Calu3 (cell line): Measurements from ENCODE around the gene FGD5. TPM values are rescaled to one million over a fixed set of nuclear protein-coding genes. Genes with fewer than 3 reads are reported as not detected.

Source experiments
- BruUV-seq: library from RNA; stranded (reverse); fragments of 400-500 nt; replicated peaks from 2 replicates; lab custom pipeline; 2021; lab: Mats Ljungman, UMichigan
- CTCF ChIA-PET: fragments of 300-600 bp; sonication (Branson Sonifier 250); formaldehyde crosslinking; loops from one replicate; lab custom pipeline; 2022; ENCODE audit warnings: antibody characterized with exemption; lab: Charles Lee
- DNase-seq: peaks from one replicate; pipeline ENCODE4 v3.0.0; 2022
- H3K27ac Mint-ChIP-seq: one replicate; pipeline ENCODE4 v1.8.0; 2022; ENCODE audit warnings: mixed read lengths; ENCODE audit not compliant: unreplicated experiment
- H3K27me3 Mint-ChIP-seq: one replicate; pipeline ENCODE4 v1.8.0; 2022; ENCODE audit warnings: mixed read lengths; ENCODE audit not compliant: unreplicated experiment
- H3K36me3 Mint-ChIP-seq: one replicate; pipeline ENCODE4 v1.8.0; 2022; ENCODE audit warnings: mild to moderate bottlenecking, moderate library complexity, mixed read lengths; ENCODE audit not compliant: insufficient read depth, unreplicated experiment
- H3K4me1 Mint-ChIP-seq: one replicate; pipeline ENCODE4 v1.8.0; 2022; ENCODE audit warnings: mild to moderate bottlenecking, low read depth, mixed read lengths; ENCODE audit not compliant: unreplicated experiment
- H3K4me3 Mint-ChIP-seq: one replicate; pipeline ENCODE4 v1.8.0; 2022; ENCODE audit warnings: mild to moderate bottlenecking, low read depth, moderate library complexity, mixed read lengths; ENCODE audit not compliant: unreplicated experiment
- H3K9me3 Mint-ChIP-seq: one replicate; pipeline ENCODE4 v1.8.0; 2022; ENCODE audit warnings: low read depth, mixed read lengths; ENCODE audit not compliant: unreplicated experiment
- CTCF ChIP-seq: fragments of 200-600 bp; IDR thresholded peaks from one replicate; pipeline ENCODE4 v1.8.0; 2022; ENCODE audit warnings: antibody characterized with exemption; ENCODE audit not compliant: unreplicated experiment
- intact Hi-C: fragments of 100-400 bp; cut with micrococcal nuclease; formaldehyde crosslinking; loops from one replicate; pipeline ENCODE4 v1.10.0; 2022; ENCODE audit not compliant: unreplicated experiment
- total RNA-seq: library from RNA; stranded (reverse); gene quantifications from 2 replicates; pipeline ENCODE4 v1.2.3, GENCODE V29; 2022

Gene FGD5
- total RNA-seq, 1 experiment from 2014 or later = not detected

GRCh38 chr3:14819671-14820070, 909 bp downstream of the FGD5 start:
- Mint-ChIP-seq H3K9me3 (no peaks in the 10 kb centered on the region), H3K4me3 (no peak overlapping the region), H3K4me1 (no peaks in the 10 kb centered on the region), H3K27ac (no peak overlapping the region), H3K27me3 (peaks cover 86% of the 10 kb centered on the region), H3K36me3 (no peaks in the 10 kb centered on the region)
- intact Hi-C loops = no loop called here
- no peak for TF ChIP-seq CTCF
- no peak for DNase-seq
- no TSS peak for BruUV-seq
- CTCF ChIA-PET = no interaction called here

GRCh38 chr3:14820156-14820555, 1.4 kb downstream of the FGD5 start:
- Mint-ChIP-seq H3K36me3 (no peaks in the 10 kb centered on the region), H3K4me3 (no peak overlapping the region), H3K9me3 (no peaks in the 10 kb centered on the region), H3K4me1 (no peaks in the 10 kb centered on the region), H3K27me3 (peaks cover 86% of the 10 kb centered on the region), H3K27ac (no peak overlapping the region)
- no peak for DNase-seq
- TF ChIP-seq CTCF = no peak
- intact Hi-C loops = no loop called here
- CTCF ChIA-PET = no interaction called here
- no TSS peak for BruUV-seq

- intact Hi-C loops = no loop called here
- Mint-ChIP-seq H3K36me3 (no peaks in the 10 kb centered on the region), H3K9me3 (no peaks in the 10 kb centered on the region), H3K27me3 (peaks cover 89% of the 10 kb centered on the region), H3K4me1 (no peaks in the 10 kb centered on the region), H3K4me3 (no peak overlapping the region), H3K27ac (no peak overlapping the region)
- no peak for DNase-seq
- BruUV-seq = no TSS peak
- CTCF ChIA-PET = no interaction called here
- TF ChIP-seq CTCF = no peak
Measured at GRCh38 chr3:14821151-14821550, 2.4 kb downstream of the FGD5 start.

GRCh38 chr3:14822134-14822533, 3.4 kb downstream of the FGD5 start:
- intact Hi-C loops = no loop called here
- CTCF ChIA-PET = no interaction called here
- H3K4me3 Mint-ChIP-seq = no peak overlapping the region

More at GRCh38 chr3:14822134-14822533, 3.4 kb downstream of the FGD5 start:
- Mint-ChIP-seq H3K4me1 (no peaks in the 10 kb centered on the region), H3K27me3 (peaks cover 95% of the 10 kb centered on the region), H3K36me3 (no peaks in the 10 kb centered on the region), H3K27ac (no peak overlapping the region), H3K9me3 (no peaks in the 10 kb centered on the region)
- no TSS peak for BruUV-seq
- TF ChIP-seq CTCF = no peak
- no peak for DNase-seq
